ENCODE measurements around the gene PXDN. TPM values are rescaled to one million over a fixed set of nuclear protein-coding genes. Genes with fewer than 3 reads are reported as not detected.

PXDN gene
- total RNA-seq, 4 donors from 2014 or later = 7.0 to 9.5 (median 9.4) TPM

- 81% methylated on average over 4 of the region's 4 CpGs for WGBS
- no peak for TF ChIP-seq POLR2A (IDR thresholded peaks at IDR 0.05)
- TF ChIP-seq CTCF (IDR thresholded peaks at IDR 0.05) = no peak
- TF ChIP-seq EP300 (IDR thresholded peaks at IDR 0.05) = no peak
- no peak for TF ChIP-seq POLR2AphosphoS5 (IDR thresholded peaks at IDR 0.05)
- H3K9me3 ChIP-seq = no peaks in the 10 kb centered on the region
Observed at GRCh38 chr2:1778566-1778965, 34.3 kb upstream of the PXDN start.

GRCh38 chr2:1777781-1778180 lies 33.5 kb upstream of the PXDN start:
- Histone ChIP-seq H3K27ac (no peak overlapping the region), H3K27me3 (peaks cover 12% of the 10 kb centered on the region), H3K9me3 (no peaks in the 10 kb centered on the region), H3K4me3 (no peak overlapping the region), H3K36me3 (no peaks in the 10 kb centered on the region), H3K4me1 (no peaks in the 10 kb centered on the region)
- DNase-seq (ENCODE audit: low spot score in 2 of 2) = peak; percentile 14 to 24
- 92% methylated on average over 5 of the region's 5 CpGs for WGBS
- TF ChIP-seq POLR2AphosphoS5 (IDR thresholded peaks at IDR 0.05) (no peak), CTCF (IDR thresholded peaks at IDR 0.05) (no peak), POLR2A (IDR thresholded peaks at IDR 0.05) (no peak), EP300 (IDR thresholded peaks at IDR 0.05) (no peak)

More at GRCh38 chr2:1778566-1778965, 34.3 kb upstream of the PXDN start:
- Histone ChIP-seq H3K36me3 (no peaks in the 10 kb centered on the region), H3K4me1 (no peaks in the 10 kb centered on the region), H3K27me3 (peaks cover 12% of the 10 kb centered on the region), H3K4me3 (no peak overlapping the region), H3K27ac (no peak overlapping the region)
- peak; percentile 9 to 29 for DNase-seq (ENCODE audit: low spot score in 2 of 2)

GRCh38 chr2:1777156-1777555 lies 32.8 kb upstream of the PXDN start:
- no peak overlapping the region for H3K4me3 ChIP-seq
- H3K36me3 ChIP-seq = no peaks in the 10 kb centered on the region
- DNase-seq (ENCODE audit: low spot score in 2 of 2) = peak in 1 of 2 donors; percentile 37
- TF ChIP-seq POLR2AphosphoS5 (IDR thresholded peaks at IDR 0.05) (no peak), POLR2A (IDR thresholded peaks at IDR 0.05) (no peak), CTCF (IDR thresholded peaks at IDR 0.05) (no peak), EP300 (IDR thresholded peaks at IDR 0.05) (no peak)
- H3K9me3 ChIP-seq = no peaks in the 10 kb centered on the region
- H3K27me3 ChIP-seq = peaks cover 12% of the 10 kb centered on the region
- no peaks in the 10 kb centered on the region for H3K4me1 ChIP-seq
- no peak overlapping the region for H3K27ac ChIP-seq
- 81% methylated on average over 2 of the region's 2 CpGs for WGBS

- Histone ChIP-seq H3K9me3 (no peaks in the 10 kb centered on the region), H3K4me1 (no peaks in the 10 kb centered on the region), H3K36me3 (no peaks in the 10 kb centered on the region), H3K27me3 (no peaks in the 10 kb centered on the region), H3K4me3 (no peak overlapping the region), H3K27ac (no peak overlapping the region)
- no peak for TF ChIP-seq EP300 (IDR thresholded peaks at IDR 0.05)
- TF ChIP-seq CTCF (IDR thresholded peaks at IDR 0.05) = no peak
- TF ChIP-seq POLR2AphosphoS5 (IDR thresholded peaks at IDR 0.05) = no peak
- no peak for TF ChIP-seq POLR2A (IDR thresholded peaks at IDR 0.05)
- peak; percentile 18 to 29 for DNase-seq (ENCODE audit: low spot score in 2 of 2)
- WGBS = 86% methylated on average over 6 of the region's 7 CpGs
Observed at GRCh38 chr2:1775511-1776035, 31.3 kb upstream of the PXDN start.

GRCh38 chr2:1774929-1775328 lies 30.6 kb upstream of the PXDN start:
- H3K36me3 ChIP-seq = no peaks in the 10 kb centered on the region
- no peak overlapping the region for H3K4me3 ChIP-seq
- no peak for TF ChIP-seq CTCF (IDR thresholded peaks at IDR 0.05)
- no peak for TF ChIP-seq POLR2AphosphoS5 (IDR thresholded peaks at IDR 0.05)
- TF ChIP-seq POLR2A (IDR thresholded peaks at IDR 0.05) = no peak
- no peak for TF ChIP-seq EP300 (IDR thresholded peaks at IDR 0.05)
- peak; percentile 16 to 53 for DNase-seq (ENCODE audit: low spot score in 2 of 2)
- H3K9me3 ChIP-seq = no peaks in the 10 kb centered on the region
- H3K27ac ChIP-seq = no peak overlapping the region
- H3K27me3 ChIP-seq = no peaks in the 10 kb centered on the region
- no peaks in the 10 kb centered on the region for H3K4me1 ChIP-seq
- 70% methylated on average over 3 of the region's 3 CpGs for WGBS

Measured in suprapubic skin (tissue), 4 donors.